Heart right ventricle (tissue), 16 donors: ENCODE measurements around the gene SLX4IP. TPM values are rescaled to one million over a fixed set of nuclear protein-coding genes. Genes with fewer than 3 reads are reported as not detected.

Experiments
- ATAC-seq, 8 donors: fragments of 200-7000 bp; cut with Tn5 transposase; one replicate each; pipeline ENCODE4 v1.9.1; 2020; ENCODE audit warnings: mild to moderate bottlenecking in 8 of 8, moderate library complexity in 8 of 8, moderate number of reproducible peaks in 1 of 8
- DNase-seq, 2 donors: peaks; one replicate each; pipeline ENCODE4 v3.0.0-alpha.2; 2020
- H3K27ac ChIP-seq, 10 donors: fragments of 200-600 bp; sonication (generic) in 2 of 10; one replicate each; pipeline versions ENCODE4 v1.5.0 to v1.8.0; 2020 to 2022; ENCODE audit warnings: mild to moderate bottlenecking in 3 of 10
- H3K27me3 ChIP-seq, 7 donors: fragments of 200-600 bp; one replicate each; pipeline ENCODE4 v1.8.0; 2021 to 2022; ENCODE audit warnings: mild to moderate bottlenecking in 2 of 7
- H3K36me3 ChIP-seq, 9 donors: fragments of 200-600 bp; sonication (generic) in 1 of 9; one replicate each; pipeline versions ENCODE4 v1.5.0 to v1.8.0; 2020 to 2022; ENCODE audit warnings: mild to moderate bottlenecking in 2 of 9
- H3K4me1 ChIP-seq, 9 donors: fragments of 200-600 bp; sonication (generic) in 1 of 9; one replicate each; pipeline versions ENCODE4 v1.5.0 to v1.8.0; 2020 to 2022; ENCODE audit warnings: mild to moderate bottlenecking in 4 of 9
- H3K4me3 ChIP-seq, 10 donors: fragments of 200-600 bp; sonication (generic) in 2 of 10; one replicate each; pipeline versions ENCODE4 v1.5.0 to v1.8.0; 2020 to 2022; ENCODE audit warnings: mild to moderate bottlenecking in 7 of 10, moderate library complexity in 2 of 10
- H3K9me3 ChIP-seq, 11 donors: fragments of 200-600 bp in 10 of 11; sonication (generic) in 2 of 11; one replicate each; pipeline versions ENCODE4 v1.5.0 to v1.8.0; 2013 to 2022; ENCODE audit warnings: mild to moderate bottlenecking in 2 of 11, control low read depth in 1 of 11, moderate library complexity in 1 of 11
- CTCF ChIP-seq, 9 donors: fragments of 200-600 bp; sonication (generic) in 2 of 9; IDR thresholded peaks; one replicate each; pipeline versions ENCODE4 v1.5.0 to v1.8.0; 2021 to 2022; ENCODE audit warnings: antibody characterized with exemption in 9 of 9, mild to moderate bottlenecking in 5 of 9, moderate library complexity in 1 of 9
- WGBS, 2 donors: extraction: QIAGEN DNeasy Blood & Tissue Kit; methylation state at CpG; one replicate each; pipeline ENCODE4 v1.1.7; 2013; ENCODE audit warnings: inconsistent platforms in 1 of 2; 5-methylcytosine and 5-hydroxymethylcytosine counted together
- intact Hi-C, 10 donors: fragments of 100-400 bp; cut with DNase I; formaldehyde crosslinking; loops; one replicate each; pipeline versions ENCODE4 v1.11.1 to v1.14.2; 2022
- polyA plus RNA-seq, 2 donors: library from polyadenylated mRNA; stranded (reverse); fragments of 200-250 nt; gene quantifications; one replicate each; pipeline ENCODE4 v1.2.3, GENCODE V29; 2013
- total RNA-seq, 10 donors: library from RNA; stranded (reverse); fragmentation: NEBNext Ultra II Directional in 3 of 10; extraction: Animal tissue kit (Norgen Biotek cat#: 25700) in 3 of 10; gene quantifications; one replicate each; pipeline versions ENCODE4 v1.2.1 to v1.2.4, GENCODE V29; 2021 to 2023
- donor health status: Arrhythmogenic right ventricular cardiomyopathy.
- donor health status: ischemic (EF 13 %, LVEDD 7.1; RV severe dilation, severe dysfunction).
- donor health status: healthy with polysubstance abuse.
- donor health status: DM: no; HTN: yes; CAD: no.
- donor health status: DM: no; HTN: no; CAD: no.
- donor health status: ischemic (EF 25% LVEDD 6.9; RV normal size, moderate dysfunction).
- donor health status: ischemic (EF 25% LVEDD 5.7; RV mildly dilated, moderate dysfunction).
- donor health status: healthy.
- donor health status: DM: yes; HTN: yes; CAD: no.
- donor health status: Ischemic cardiomyopathy.
- donor health status: ischemic (EF 35%, LVEDD 5.7; RV mildly dilated, moderate dysfunction).
- donor health status: nonischemic (EF 11% LVEDD 7.7; RV severe dilation, severe dysfunction).
- donor health status: DM: yes; HTN: yes; CAD: no.
- donor health status: PGD.
- donor health status: ischemic (EF 29% LVEDD 5.4; RV normal size, mild dysfunction).
- donor health status: nonischemic (EF 23%, LVEDD 6.1; RV moderate dilation, normal function).

SLX4IP gene
- total and polyA plus RNA-seq, 12 donors: 0.71 to 3.1 (median 2.6) TPM

- Histone ChIP-seq H3K9me3 (no peaks in the 10 kb centered on the region), H3K4me3 (no peak overlapping the region), H3K4me1 (peaks cover 0 to 37% (median 14%) of the 10 kb centered on the region in 9 donors), H3K27me3 (no peaks in the 10 kb centered on the region), H3K27ac (no peak overlapping the region), H3K36me3 (peaks cover 0 to 3% (median 0%) of the 10 kb centered on the region in 9 donors)
- no peak for DNase-seq
- TF ChIP-seq CTCF (IDR thresholded peaks at IDR 0.05): no peak
- ATAC-seq: peak in 3 of 8 donors; percentile 37 to 39 (median 38)
- 82 to 87% methylated on average over 8 of the region's 8 CpGs for WGBS, 2 donors
- intact Hi-C loops: loop anchor here (2.0 to 10.0 kb wide), 14 partner anchors 85 to 995 kb away; partner anchors contain the start of gene JAG1 (in 4 of the 10)
Measured at GRCh38 chr20:10551732-10552724, 116.9 kb downstream of the SLX4IP start.

GRCh38 chr20:10553326-10553984, 118.3 kb downstream of the SLX4IP start:
- H3K27ac ChIP-seq: no peak overlapping the region
- peaks cover 0 to 38% (median 14%) of the 10 kb centered on the region in 9 donors for H3K4me1 ChIP-seq
- intact Hi-C loops: loop anchor here (1.0 to 10.0 kb wide), 15 partner anchors 86 to 994 kb away; partner anchors contain the start of gene JAG1 (in 4 of the 10)
- H3K4me3 ChIP-seq: no peak overlapping the region
- ATAC-seq (peak in 7 of 8 donors; percentile 45 to 79 (median 73)), DNase-seq (peak; percentile 55 to 77)
- H3K9me3 ChIP-seq: no peaks in the 10 kb centered on the region
- peak; percentile 65 to 90 (median 82) for TF ChIP-seq CTCF (IDR thresholded peaks at IDR 0.05)
- peaks cover 0 to 3% (median 0%) of the 10 kb centered on the region in 9 donors for H3K36me3 ChIP-seq
- H3K27me3 ChIP-seq: no peaks in the 10 kb centered on the region
- WGBS, 2 donors: 40 to 41% methylated on average over 5 of the region's 5 CpGs

- Histone ChIP-seq H3K27ac (no peak overlapping the region), H3K4me3 (no peak overlapping the region), H3K4me1 (peaks cover 0 to 39% (median 14%) of the 10 kb centered on the region in 9 donors), H3K36me3 (peaks cover 0 to 3% (median 0%) of the 10 kb centered on the region in 9 donors), H3K27me3 (no peaks in the 10 kb centered on the region), H3K9me3 (no peaks in the 10 kb centered on the region)
- ATAC-seq (no peak), DNase-seq (no peak)
- 83 to 84% methylated on average over 2 of the region's 2 CpGs for WGBS, 2 donors
- intact Hi-C loops: loop anchor here (2.0 to 10.0 kb wide), 12 partner anchors 87 to 993 kb away; partner anchors contain the start of gene JAG1 (in 4 of the 10)
- TF ChIP-seq CTCF (IDR thresholded peaks at IDR 0.05): no peak
Measured at GRCh38 chr20:10554285-10554684, 119.2 kb downstream of the SLX4IP start.

GRCh38 chr20:10555393-10555792, 120.3 kb downstream of the SLX4IP start:
- 95 to 97% methylated on average over 3 of the region's 3 CpGs for WGBS, 2 donors
- DNase-seq (no peak), ATAC-seq (no peak)
- Histone ChIP-seq H3K36me3 (peaks cover 0 to 3% (median 0%) of the 10 kb centered on the region in 9 donors), H3K4me3 (no peak overlapping the region), H3K4me1 (peaks cover 0 to 31% (median 14%) of the 10 kb centered on the region in 9 donors), H3K27ac (no peak overlapping the region), H3K27me3 (no peaks in the 10 kb centered on the region), H3K9me3 (no peaks in the 10 kb centered on the region)
- intact Hi-C loops: loop anchor here in 6 of 10 donors (2.0 to 10.0 kb wide), 7 partner anchors 109 to 989 kb away; no protein-coding TSS in a partner anchor
- no peak for TF ChIP-seq CTCF (IDR thresholded peaks at IDR 0.05)
